HG03175 (cell line): Measurements from ENCODE around the gene CGB2.
"Not testable (repeated sequence)": the region's sequence is repeated elsewhere in the genome, so short reads cannot be mapped to it uniquely, and the experiment has no call there.

Experiments used
- ATAC-seq: cut with Tn5 transposase; IDR thresholded peaks from one replicate; pipeline ENCODE4 v1.9.1; 2021; ENCODE audit warnings: mild to moderate bottlenecking, moderate library complexity; ENCODE audit not compliant: unreplicated experiment

The CGB2 gene

GRCh38 chr19:49030323-49030722 is 1.4 kb upstream of the CGB2 start:
- not testable (repeated sequence) for ATAC-seq

- ATAC-seq: not testable (repeated sequence)
These were observed 5.1 kb downstream of the CGB2 start, which contains the start of gene CGB1 for GRCh38 chr19:49036815-49037214. TSS of gene CGB1 (minus strand) at chr19:49036895. CDS start at chr19:49036711, 184 bp downstream.

GRCh38 chr19:49038111-49038510 is 6.4 kb downstream of the CGB2 start:
- ATAC-seq: not testable (repeated sequence)

- not testable (repeated sequence) for ATAC-seq
These were observed 7.0 kb downstream of the CGB2 start for GRCh38 chr19:49038557-49039276.

- not testable (repeated sequence) for ATAC-seq
These were observed 8.0 kb downstream of the CGB2 start for GRCh38 chr19:49039736-49040135.

GRCh38 chr19:49042177-49042576 is 10.5 kb downstream of the CGB2 start:
- ATAC-seq: no peak

GRCh38 chr19:49042666-49043065 is 11.0 kb downstream of the CGB2 start:
- ATAC-seq: not testable (repeated sequence)

GRCh38 chr19:49043548-49043947 is 11.9 kb downstream of the CGB2 start, which contains the start of gene CGB5:
TSS of gene CGB5 (plus strand) at chr19:49043848. CDS start at chr19:49044210, 362 bp downstream.
- ATAC-seq: not testable (repeated sequence)

GRCh38 chr19:49049011-49049410 is 17.3 kb downstream of the CGB2 start, which contains the start of gene CGB8:
TSS of gene CGB8 (minus strand) at chr19:49049111. CDS start at chr19:49048739, 372 bp downstream.
- ATAC-seq: not testable (repeated sequence)

- ATAC-seq: not testable (repeated sequence)
These were observed 18.1 kb downstream of the CGB2 start for GRCh38 chr19:49049834-49050233.

GRCh38 chr19:49050376-49051033 is 18.8 kb downstream of the CGB2 start:
- ATAC-seq: not testable (repeated sequence)

- ATAC-seq: no peak
These were observed 24.6 kb downstream of the CGB2 start for GRCh38 chr19:49056101-49056901.

- ATAC-seq: not testable (repeated sequence)
These were observed 25.4 kb downstream of the CGB2 start for GRCh38 chr19:49056902-49057596.

- ATAC-seq: no peak
These were observed 26.0 kb downstream of the CGB2 start, which contains the start of gene CGB7 for GRCh38 chr19:49057636-49058234. TSS of gene CGB7 (minus strand) at chr19:49057749. CDS start at chr19:49055375, 2,374 bp downstream.

GRCh38 chr19:49058562-49058961 is 26.9 kb downstream of the CGB2 start:
- no peak for ATAC-seq

- no peak for ATAC-seq
These were observed 27.4 kb downstream of the CGB2 start for GRCh38 chr19:49059053-49059452.

GRCh38 chr19:49061000-49061399 is 29.3 kb downstream of the CGB2 start:
- no peak for ATAC-seq

- no peak for ATAC-seq
These were observed 29.8 kb downstream of the CGB2 start for GRCh38 chr19:49061445-49061844.

- no peak for ATAC-seq
These were observed 32.4 kb downstream of the CGB2 start for GRCh38 chr19:49064029-49064629.
